Activated T-helper 2 cell treated with anti-CD3 and anti-CD28 coated beads, Interferon-gamma antibody, Interleukin-2, Interleukin-4, amounts not matched to agents 10 μg/mL and 5 μg/mL and 100 μg/mL, durations not matched to agents 14 hours and 24 hours and 36 hours (primary cell): ENCODE results near the gene RNF40. TPM values are rescaled to one million over a fixed set of nuclear protein-coding genes. Genes with fewer than 3 reads are reported as not detected.
"Not testable (repeated sequence)": the region's sequence is repeated elsewhere in the genome, so short reads cannot be mapped to it uniquely, and the experiment has no call there.

Source experiments
- DNase-seq: peaks from one replicate; pipeline ENCODE4 v3.0.0; 2021; ENCODE audit warnings: low spot score
- H3K27ac Mint-ChIP-seq: one replicate; pipeline ENCODE4 v1.8.0; 2021; ENCODE audit warnings: mixed read lengths
- H3K27me3 Mint-ChIP-seq: one replicate; pipeline ENCODE4 v1.8.0; 2021; ENCODE audit warnings: low read depth, mixed read lengths
- H3K36me3 Mint-ChIP-seq: one replicate; pipeline ENCODE4 v1.8.0; 2021; ENCODE audit warnings: low read depth, mixed read lengths
- H3K4me1 Mint-ChIP-seq: one replicate; pipeline ENCODE4 v1.8.0; 2021; ENCODE audit warnings: low read depth, mixed read lengths
- H3K4me3 Mint-ChIP-seq: one replicate; pipeline ENCODE4 v1.8.0; 2021; ENCODE audit warnings: low read depth, mild to moderate bottlenecking, moderate library complexity, mixed read lengths
- H3K9me3 Mint-ChIP-seq: one replicate; pipeline ENCODE4 v1.8.0; 2021; ENCODE audit warnings: mixed read lengths
- intact Hi-C: fragments of 100-400 bp; cut with micrococcal nuclease; formaldehyde crosslinking; loops from one replicate; pipeline ENCODE4 v1.15.1; 2023
- total RNA-seq: library from RNA; stranded (reverse); gene quantifications from 2 replicates; pipeline ENCODE4 v1.2.3, GENCODE V29; 2022

Gene RNF40
- total RNA-seq, 1 donor from 2014 or later, result 83.8 TPM

GRCh38 chr16:30808146-30808545 is 46.0 kb downstream of the RNF40 start:
- peaks cover 4% of the 10 kb centered on the region for H3K36me3 Mint-ChIP-seq

GRCh38 chr16:30808890-30809426 is 46.8 kb downstream of the RNF40 start:
- H3K36me3 Mint-ChIP-seq, H3K4me3 Mint-ChIP-seq, DNase-seq, H3K9me3 Mint-ChIP-seq, intact Hi-C loops, H3K27ac Mint-ChIP-seq: not testable (repeated sequence)
- peaks cover 13% of the 10 kb centered on the region for H3K27me3 Mint-ChIP-seq
- peaks cover 19% of the 10 kb centered on the region for H3K4me1 Mint-ChIP-seq

More at GRCh38 chr16:30808146-30808545, 46.0 kb downstream of the RNF40 start:
- peaks cover 18% of the 10 kb centered on the region for H3K4me1 Mint-ChIP-seq
- intact Hi-C loops, result no loop called here
- no peak for DNase-seq
- peaks cover 15% of the 10 kb centered on the region for H3K27me3 Mint-ChIP-seq
- no peak overlapping the region for H3K4me3 Mint-ChIP-seq
- H3K9me3 Mint-ChIP-seq, result no peaks in the 10 kb centered on the region
- no peak overlapping the region for H3K27ac Mint-ChIP-seq

- H3K36me3 Mint-ChIP-seq, H3K27ac Mint-ChIP-seq, intact Hi-C loops, H3K9me3 Mint-ChIP-seq, DNase-seq, H3K4me3 Mint-ChIP-seq: not testable (repeated sequence)
- H3K4me1 Mint-ChIP-seq, result peaks cover 21% of the 10 kb centered on the region
- peaks cover 13% of the 10 kb centered on the region for H3K27me3 Mint-ChIP-seq
Measured at GRCh38 chr16:30809675-30810074, 47.6 kb downstream of the RNF40 start.

- no peaks in the 10 kb centered on the region for H3K9me3 Mint-ChIP-seq
- no peaks in the 10 kb centered on the region for H3K36me3 Mint-ChIP-seq
- DNase-seq, result no peak
- H3K4me1 Mint-ChIP-seq, result peaks cover 10% of the 10 kb centered on the region
- peak overlapping the region; percentile 92 for H3K4me3 Mint-ChIP-seq
- H3K27me3 Mint-ChIP-seq, result no peaks in the 10 kb centered on the region
- intact Hi-C loops, result loop anchor here (1.0 kb wide), 2 partner anchors 38 to 108 kb away; no protein-coding TSS in a partner anchor
- H3K27ac Mint-ChIP-seq, result peak overlapping the region; percentile 74
Measured at GRCh38 chr16:30813821-30814189, 51.7 kb downstream of the RNF40 start.

- no peak overlapping the region for H3K4me3 Mint-ChIP-seq
- DNase-seq, result no peak
- no peaks in the 10 kb centered on the region for H3K27me3 Mint-ChIP-seq
- H3K4me1 Mint-ChIP-seq, result peaks cover 10% of the 10 kb centered on the region
- intact Hi-C loops, result no loop called here
- H3K36me3 Mint-ChIP-seq, result no peaks in the 10 kb centered on the region
- no peak overlapping the region for H3K27ac Mint-ChIP-seq
- no peaks in the 10 kb centered on the region for H3K9me3 Mint-ChIP-seq
Measured at GRCh38 chr16:30816769-30817168, 54.6 kb downstream of the RNF40 start.

GRCh38 chr16:30820952-30821421 is 58.9 kb downstream of the RNF40 start:
- no peaks in the 10 kb centered on the region for H3K27me3 Mint-ChIP-seq
- H3K36me3 Mint-ChIP-seq, result no peaks in the 10 kb centered on the region
- no peaks in the 10 kb centered on the region for H3K9me3 Mint-ChIP-seq
- intact Hi-C loops, result no loop called here
- no peak overlapping the region for H3K27ac Mint-ChIP-seq
- H3K4me1 Mint-ChIP-seq, result no peaks in the 10 kb centered on the region
- DNase-seq, result no peak
- no peak overlapping the region for H3K4me3 Mint-ChIP-seq

- H3K27me3 Mint-ChIP-seq, H3K27ac Mint-ChIP-seq, H3K36me3 Mint-ChIP-seq, H3K9me3 Mint-ChIP-seq, H3K4me3 Mint-ChIP-seq, intact Hi-C loops, H3K4me1 Mint-ChIP-seq, DNase-seq: not testable (repeated sequence)
Measured at GRCh38 chr16:30821441-30821840, 59.3 kb downstream of the RNF40 start.

- no peaks in the 10 kb centered on the region for H3K9me3 Mint-ChIP-seq
- no peak overlapping the region for H3K27ac Mint-ChIP-seq
- intact Hi-C loops, result no loop called here
- no peak overlapping the region for H3K4me3 Mint-ChIP-seq
- H3K27me3 Mint-ChIP-seq, result no peaks in the 10 kb centered on the region
- no peaks in the 10 kb centered on the region for H3K4me1 Mint-ChIP-seq
- no peak for DNase-seq
- H3K36me3 Mint-ChIP-seq, result no peaks in the 10 kb centered on the region
Measured at GRCh38 chr16:30821891-30822290, 59.8 kb downstream of the RNF40 start.

Other genes starting within 250 kb of the RNF40 start
- gene ZNF768, start 235.8 kb upstream of the RNF40 start, total RNA-seq, result 16.9 and 17.1 TPM in 2 replicates
- gene ZNF747, start 227.5 kb upstream of the RNF40 start, total RNA-seq, result 11.8 and 11.9 TPM in 2 replicates
- 14.5 and 14.6 TPM in 2 replicates for gene ZNF764, start 203.9 kb upstream of the RNF40 start, total RNA-seq
- gene ZNF688, start 190.6 kb upstream of the RNF40 start, total RNA-seq, result 8.7 and 9.2 TPM in 2 replicates
- gene ZNF785, start 176.6 kb upstream of the RNF40 start, total RNA-seq, result 18.9 and 22.2 TPM in 2 replicates
- 11.4 and 12.4 TPM in 2 replicates for gene ZNF689, start 151.9 kb upstream of the RNF40 start, total RNA-seq
- gene PRR14, start 111.4 kb upstream of the RNF40 start, total RNA-seq, result 84.0 and 90.5 TPM in 2 replicates
- gene FBRS, start 103.9 kb upstream of the RNF40 start, total RNA-seq, result 107 TPM in 2 replicates
- gene SRCAP, start 63.2 kb upstream of the RNF40 start, total RNA-seq, result 83.6 TPM in 2 replicates
- gene PHKG2, start 13.9 kb upstream of the RNF40 start, total RNA-seq, result 38.1 and 41.6 TPM in 2 replicates
- gene CFAP119, start 260 bp upstream of the RNF40 start, total RNA-seq, result 2.3 and 2.8 TPM in 2 replicates
- gene ZNF629, start 24.9 kb downstream of the RNF40 start, total RNA-seq, result 0.78 and 0.82 TPM in 2 replicates
- gene BCL7C, start 131.8 kb downstream of the RNF40 start, total RNA-seq, result 26.8 and 27.1 TPM in 2 replicates
- 0.21 and 0.30 TPM in 2 replicates for gene CTF1, start 134.3 kb downstream of the RNF40 start, total RNA-seq
- 34.4 and 34.6 TPM in 2 replicates for gene FBXL19, start 161.2 kb downstream of the RNF40 start, total RNA-seq
- gene ORAI3, start 186.7 kb downstream of the RNF40 start, total RNA-seq, result 14.2 and 17.4 TPM in 2 replicates
- 28.9 TPM in 2 replicates for gene SETD1A, start 195.4 kb downstream of the RNF40 start, total RNA-seq
- gene HSD3B7, start 222.9 kb downstream of the RNF40 start, total RNA-seq, result 2.9 and 3.3 TPM in 2 replicates
- gene STX1B, start 248.3 kb downstream of the RNF40 start, total RNA-seq, result 0.57 and 0.97 TPM in 2 replicates